ENCODE measurements around the gene SUPT4H1.

- TF ChIP-seq CTCF (IDR thresholded peaks at IDR 0.05 in 8 of 11, conservative IDR thresholded peaks at IDR 0.05 in 3 of 11) (no peak), POLR2AphosphoS5 (IDR thresholded peaks at IDR 0.05) (no peak), POLR2A (IDR thresholded peaks at IDR 0.05) (no peak)
Measured at GRCh38 chr17:58310511-58311428, 41.2 kb downstream of the SUPT4H1 start.

Data from spleen (tissue), 7 donors.